Measurements from ENCODE around the gene LCAT.
"Not testable (repeated sequence)": the region's sequence is repeated elsewhere in the genome, so short reads cannot be mapped to it uniquely, and the experiment has no call there.

- TF ChIP-seq RAD21 (CRISPR knock-in tag; conservative IDR thresholded peaks at IDR 0.05 in 1 of 2, IDR thresholded peaks at IDR 0.05 in 1 of 2); SIRT6 (IDR thresholded peaks at IDR 0.05; ENCODE audit: low read depth, low read length); RFX5 (IDR thresholded peaks at IDR 0.05; ENCODE audit: low read depth, low read length); CTCF (IDR thresholded peaks at IDR 0.05 in 2 of 3, conservative IDR thresholded peaks at IDR 0.05 in 1 of 3; ENCODE audit: insufficient read depth in 2 of 3, low read depth in 1 of 3, low read length in 3 of 3); FOXJ3 (CRISPR knock-in tag; IDR thresholded peaks at IDR 0.05): not testable (repeated sequence)
These were observed 28.5 kb downstream of the LCAT start for GRCh38 chr16:67915496-67915769.
